Measurements from ENCODE around the gene PCSK1N.
"Not testable (repeated sequence)": the region's sequence is repeated elsewhere in the genome, so short reads cannot be mapped to it uniquely, and the experiment has no call there.

DNA sequence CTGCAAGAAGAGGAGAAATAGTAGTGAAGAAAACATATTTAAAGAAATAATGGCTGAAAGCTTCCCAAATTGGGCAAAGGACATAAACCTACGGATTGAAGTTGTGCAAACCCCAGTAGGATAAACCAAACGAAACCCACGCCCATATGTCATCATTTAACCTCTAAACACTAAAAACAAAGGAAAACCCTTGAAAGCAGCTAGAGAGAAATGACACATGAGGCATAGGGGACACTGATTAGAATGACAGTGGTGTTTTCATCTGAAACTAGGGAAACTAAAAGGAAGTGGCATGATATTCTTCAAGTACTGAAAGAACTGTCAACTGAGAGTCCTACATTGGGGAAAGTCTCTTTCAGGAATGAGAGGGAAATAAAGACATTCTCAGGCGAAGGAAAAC is 41.5 kb upstream of the PCSK1N start:
- TF ChIP-seq SUZ12 (IDR thresholded peaks at IDR 0.05; ENCODE audit: extremely low read depth, insufficient read depth, insufficient read length); YY1 (IDR thresholded peaks at IDR 0.05; ENCODE audit: insufficient read depth, insufficient read length): not testable (repeated sequence)

All from NT2/D1 (cell line).